HepG2 (cell line): ENCODE data around the gene RRAS. TPM values are rescaled to one million over a fixed set of nuclear protein-coding genes. Genes with fewer than 3 reads are reported as not detected.
A peak's percentile ranks its signal among the peaks of the same experiment; 100 is the strongest.

ENCODE experiments used
- ATAC-seq: fragments of 200-7000 bp; cut with Tn5 transposase; 3 replicates; pipeline ENCODE4 v1.9.1; 2020; ENCODE audit warnings: mild to moderate bottlenecking, moderate library complexity
- BruUV-seq: library from RNA; stranded (reverse); fragments of 400-500 nt; replicated peaks from 2 replicates; lab custom pipeline; 2021; lab: Mats Ljungman, UMichigan
- CTCF ChIA-PET: fragments of 300-600 bp; formaldehyde crosslinking; extraction: SDS; loops from one replicate; lab custom pipeline; 2021; ENCODE audit warnings: low total read pairs, inconsistent platforms, low intra/inter-chr PET ratio; lab: Yijun Ruan, JAX
- POLR2A ChIA-PET: fragments of 350-600 bp; sonication (Branson Sonifier 250); formaldehyde crosslinking; loops from one replicate; lab custom pipeline; 2020; ENCODE audit warnings: antibody characterized with exemption, inconsistent platforms; lab: Yijun Ruan, JAX
- DNase-seq: peaks from one replicate; pipeline ENCODE4 v3.0.0-alpha.2; 2015; ENCODE audit warnings: low spot score
- FAIRE-seq: peaks from 3 replicates; lab custom pipeline; 2011; peaks lifted over from hg19 to GRCh38; lab: Jason Lieb, UNC
- H2AFZ ChIP-seq: one replicate; pipeline ENCODE4 v1.6.1; 2011; ENCODE audit warnings: low read length, inconsistent platforms
- H3K27ac ChIP-seq: fragments of 300-600 bp; 3 replicates; pipeline ENCODE4 v1.8.0; 2011; ENCODE audit warnings: mixed run types, mild to moderate bottlenecking, mixed read lengths, low read length, inconsistent platforms; ENCODE audit not compliant: insufficient read depth; ENCODE audit errors: extremely low read length
- H3K27me3 ChIP-seq, 2 experiments: fragments of 200-600 bp in 1 of 2; 2 replicates in 1 of 2; 3 replicates in 1 of 2; pipeline versions ENCODE4 v1.6.0 to v1.8.0; 2011; ENCODE audit warnings: low read length in 2 of 2, mild to moderate bottlenecking in 2 of 2, moderate library complexity in 2 of 2, inconsistent platforms in 1 of 2; ENCODE audit not compliant: insufficient read depth in 2 of 2, control insufficient read depth in 1 of 2
- H3K36me3 ChIP-seq, 2 experiments: fragments of 200-600 bp in 1 of 2; replicated peaks in 1 of 2; 2 replicates in 1 of 2; 3 replicates in 1 of 2; pipeline versions ENCODE4 v1.5.1 to v1.8.0; 2011; ENCODE audit warnings: low read length in 2 of 2, inconsistent platforms in 1 of 2; ENCODE audit not compliant: insufficient read depth in 2 of 2, control insufficient read depth in 1 of 2
- H3K4me1 ChIP-seq: 2 replicates; pipeline ENCODE4 v1.5.1; 2012; ENCODE audit warnings: low read length, inconsistent platforms; ENCODE audit not compliant: insufficient read depth
- H3K4me2 ChIP-seq: 2 replicates; pipeline ENCODE4 v1.6.0; 2011; ENCODE audit warnings: low read depth, low read length, inconsistent platforms
- H3K4me3 ChIP-seq, 3 experiments: fragments of 200-600 bp in 1 of 3; sonication (generic), shearing (Covaris generic) in 1 of 3; replicated peaks in 1 of 3; 2 replicates each; pipeline ENCODE4 v1.5.1; 2011 to 2016; ENCODE audit warnings: low read length in 3 of 3, inconsistent platforms in 2 of 3, low read depth in 2 of 3, mild to moderate bottlenecking in 2 of 3, control low read depth in 1 of 3, mixed read lengths in 1 of 3; ENCODE audit not compliant: insufficient read depth in 1 of 3
- H3K79me2 ChIP-seq: one replicate; pipeline ENCODE4 v1.6.1; 2011; ENCODE audit warnings: low read length, inconsistent platforms; ENCODE audit not compliant: insufficient read depth
- H3K9ac ChIP-seq: 2 replicates; pipeline ENCODE4 v1.6.0; 2011; ENCODE audit warnings: mild to moderate bottlenecking, low read depth, low read length, inconsistent platforms; ENCODE audit not compliant: insufficient read depth
- H3K9me3 ChIP-seq: 2 replicates; pipeline ENCODE4 v1.5.1; 2012; ENCODE audit warnings: mild to moderate bottlenecking, low read length
- H4K20me1 ChIP-seq: 2 replicates; pipeline ENCODE4 v1.6.0; 2011; ENCODE audit warnings: inconsistent platforms, mild to moderate bottlenecking, low read length, moderate library complexity; ENCODE audit not compliant: insufficient read depth
- AGO2 ChIP-seq: fragments of 200-400 bp; formaldehyde crosslinking; optimal IDR thresholded peaks from 2 replicates; pipeline ENCODE3; 2017; ENCODE audit warnings: mild to moderate bottlenecking, low read depth, low read length, moderate library complexity
- RBFOX2 ChIP-seq: fragments of 200-400 bp; formaldehyde crosslinking; IDR thresholded peaks from 2 replicates; pipeline ENCODE4 v1.6.1; 2017; ENCODE audit warnings: low read depth, mild to moderate bottlenecking, low read length
- ZBTB4 ChIP-seq: sonication (generic); formaldehyde crosslinking; IDR thresholded peaks from 2 replicates; pipeline ENCODE4 v1.4.0; 2020; ENCODE audit warnings: missing genetic modification reagents, mild to moderate bottlenecking, borderline replicate concordance
- ZNF121 ChIP-seq: sonication (generic); formaldehyde crosslinking; IDR thresholded peaks from 2 replicates; pipeline ENCODE4 v1.5.0; 2020; ENCODE audit warnings: mild to moderate bottlenecking, missing genetic modification reagents
- ZNF761 ChIP-seq: sonication (generic); formaldehyde crosslinking; conservative IDR thresholded peaks from 2 replicates; pipeline ENCODE4 v1.4.0; 2020; ENCODE audit warnings: mild to moderate bottlenecking, missing genetic modification reagents
- ZNF784 ChIP-seq: sonication (generic); formaldehyde crosslinking; IDR thresholded peaks from 2 replicates; pipeline ENCODE4 v1.5.1; 2020; ENCODE audit warnings: missing genetic modification reagents, mild to moderate bottlenecking, borderline replicate concordance
- WGBS: methylation state at CpG from one replicate; pipeline ENCODE4 v1.1.6; 2017; ENCODE audit warnings: low lambda C conversion rate; 5-methylcytosine and 5-hydroxymethylcytosine counted together
- in situ Hi-C: cut with HindIII; loops from 2 replicates; pipeline ENCODE4 v1.10.0; 2017; ENCODE audit warnings: low pct_unique_long_range_greater_than_20kb; ENCODE audit not compliant: extremely low pct_ligation_motif_present
- intact Hi-C: fragments of 100-400 bp; cut with micrococcal nuclease; formaldehyde crosslinking; loops from one replicate; pipeline ENCODE4 v1.10.0; 2022; ENCODE audit not compliant: unreplicated experiment
- polyA plus RNA-seq, 8 experiments: library from polyadenylated mRNA; depleted of rRNA in 3 of 8; stranded (reverse) in 7 of 8; unstranded in 1 of 8; fragments of >200 nt; fragmentation: Illumina TruSeq in 4 of 8; extraction: Trizol in 4 of 8; gene quantifications; 2 replicates each; pipeline versions ENCODE4 v1.2.1 to v1.2.3, GENCODE V29; 2011 to 2016; ENCODE audit warnings: low read depth in 4 of 8, missing spikeins in 1 of 8, mixed read lengths in 1 of 8; ENCODE audit not compliant: insufficient read depth in 1 of 8
- total RNA-seq, 5 experiments: library from RNA; depleted of rRNA; stranded (reverse); fragments of >200 nt; fragmentation: Illumina TruSeq; extraction: Trizol; gene quantifications; 2 replicates each; pipeline ENCODE4 v1.2.3, GENCODE V29; 2016; ENCODE audit warnings: low read depth in 1 of 5

Gene RRAS
- total and polyA plus RNA-seq, 2 of the 13 experiments (the other 11 are each of a cell fraction or from before 2014, with no cell fraction given) = 1.5 to 12.0 TPM

- no peak for DNase-seq
- intact Hi-C loops = no loop called here
- CTCF ChIA-PET = no interaction called here
- Histone ChIP-seq H3K9me3 (no peaks in the 10 kb centered on the region), H3K36me3 (peaks cover 31 to 46% of the 10 kb centered on the region in 2 experiments; a peak in 4 of 5 replicates), H3K9ac (no peak overlapping the region), H3K27ac (no peak overlapping the region), H3K4me3 (no peak overlapping the region), H3K4me2 (no peak overlapping the region), H4K20me1 (no peaks in the 10 kb centered on the region), H3K79me2 (no peaks in the 10 kb centered on the region), H2AFZ (no peak overlapping the region), H3K27me3 (no peaks in the 10 kb centered on the region), H3K4me1 (peaks cover 17% of the 10 kb centered on the region)
- ATAC-seq = no peak
- TF ChIP-seq ZBTB4 (CRISPR knock-in tag) = no peak
- TF ChIP-seq RBFOX2 = peak; percentile 33; the same call in 1 of the 2 replicates
- BruUV-seq = no TSS peak
- 99% methylated on average over 68 of the region's 72 CpGs for WGBS
- in situ Hi-C loops = no loop called here
- FAIRE-seq = no peak
- POLR2A ChIA-PET = no interaction called here
Observed at GRCh38 chr19:49651029-49651819, 11.3 kb upstream of the RRAS start.

- no peaks in the 10 kb centered on the region for H3K9me3 ChIP-seq
- TF ChIP-seq RBFOX2 = 0 out of 2 replicates have a peak, but pooled peaks have one; percentile 29
- TF ChIP-seq ZNF784 (CRISPR knock-in tag) = no peak
- TF ChIP-seq ZNF761 (CRISPR knock-in tag) = no peak
- no peak for TF ChIP-seq ZNF121 (CRISPR knock-in tag)
- peak; percentile 19 for TF ChIP-seq AGO2
- TF ChIP-seq, all 625 proteins: peak for 2
- intact Hi-C loops = no loop called here
- Histone ChIP-seq H3K4me3 (no peak overlapping the region), H4K20me1 (no peaks in the 10 kb centered on the region), H2AFZ (no peak overlapping the region), H3K9ac (no peak overlapping the region), H3K4me2 (no peak overlapping the region), H3K27ac (no peak overlapping the region), H3K79me2 (peaks cover 31% of the 10 kb centered on the region), H3K4me1 (peaks cover 40% of the 10 kb centered on the region), H3K27me3 (no peaks in the 10 kb centered on the region), H3K36me3 (peaks cover 15 to 16% of the 10 kb centered on the region in 2 experiments; a peak in 3 of 5 replicates)
- ATAC-seq (no peak), DNase-seq (no peak), FAIRE-seq (no peak)
- in situ Hi-C loops = no loop called here
- WGBS = 100% methylated on average over 12 of the region's 17 CpGs
- no TSS peak for BruUV-seq
- ChIA-PET POLR2A (interaction anchor here (0.7 to 5.8 kb wide), 3 partner anchors 11 to 33 kb away, joined by 3 to 24 read pairs (median 3); no protein-coding TSS in a partner anchor), CTCF (no interaction called here)
Observed at GRCh38 chr19:49646586-49646985, 6.6 kb upstream of the RRAS start.
